ENCODE data around the gene CNKSR3.

- TF ChIP-seq EP300 (IDR thresholded peaks at IDR 0.05; ENCODE audit: borderline replicate concordance in 1 of 2, low read depth in 1 of 2, low read length in 1 of 2) (no peak), ELF1 (IDR thresholded peaks at IDR 0.05) (no peak), CTCF (IDR thresholded peaks at IDR 0.05) (no peak), MAX (IDR thresholded peaks at IDR 0.05; ENCODE audit: low read depth) (no peak), POLR2AphosphoS5 (IDR thresholded peaks at IDR 0.05; ENCODE audit: low read depth, low read length) (no peak), EZH2phosphoT487 (IDR thresholded peaks at IDR 0.05; ENCODE audit: borderline replicate concordance, low read depth) (no peak), MXI1 (IDR thresholded peaks at IDR 0.05; ENCODE audit: low read depth, low read length) (no peak), YY1 (IDR thresholded peaks at IDR 0.05; ENCODE audit: low read depth) (no peak), RCOR1 (IDR thresholded peaks at IDR 0.05; ENCODE audit: low read length) (no peak), TEAD4 (IDR thresholded peaks at IDR 0.05; ENCODE audit: borderline replicate concordance, insufficient read depth) (no peak)
Observed at GRCh38 chr6:154485815-154486214, 24.7 kb downstream of the CNKSR3 start.
